HG03558 (cell line): ENCODE results near the gene DLG2.
"Not testable (repeated sequence)": the region's sequence is repeated elsewhere in the genome, so short reads cannot be mapped to it uniquely, and the experiment has no call there.

Source experiments
- ATAC-seq: cut with Tn5 transposase; IDR thresholded peaks from one replicate; pipeline ENCODE4 v1.9.1; 2021; ENCODE audit warnings: moderate number of reproducible peaks; ENCODE audit not compliant: unreplicated experiment; ENCODE audit errors: extremely low read depth

Gene DLG2

GRCh38 chr11:83764643-83765042, 1862.5 kb downstream of the DLG2 start:
- no peak for ATAC-seq

GRCh38 chr11:83760932-83761331, 1866.2 kb downstream of the DLG2 start:
- ATAC-seq: no peak

GRCh38 chr11:83759148-83759547, 1868.0 kb downstream of the DLG2 start:
- no peak for ATAC-seq

GRCh38 chr11:83751041-83751440, 1876.1 kb downstream of the DLG2 start:
- no peak for ATAC-seq

- no peak for ATAC-seq
Observed at GRCh38 chr11:83746921-83747585, 1880.1 kb downstream of the DLG2 start.

GRCh38 chr11:83744620-83745192, 1882.4 kb downstream of the DLG2 start:
- ATAC-seq: no peak

- ATAC-seq: no peak
Observed at GRCh38 chr11:83736684-83737083, 1890.5 kb downstream of the DLG2 start.

- ATAC-seq: no peak
Observed at GRCh38 chr11:83734120-83734519, 1893.0 kb downstream of the DLG2 start.

GRCh38 chr11:83731288-83731687, 1895.9 kb downstream of the DLG2 start:
- ATAC-seq: not testable (repeated sequence)

- ATAC-seq: no peak
Observed at GRCh38 chr11:83728281-83728680, 1898.9 kb downstream of the DLG2 start.

GRCh38 chr11:83727251-83727650, 1899.9 kb downstream of the DLG2 start:
- no peak for ATAC-seq

- no peak for ATAC-seq
Observed at GRCh38 chr11:83726316-83726715, 1900.8 kb downstream of the DLG2 start.

GRCh38 chr11:83725728-83726127, 1901.4 kb downstream of the DLG2 start:
- ATAC-seq: no peak

- no peak for ATAC-seq
Observed at GRCh38 chr11:83725269-83725560, 1901.9 kb downstream of the DLG2 start.

GRCh38 chr11:83723999-83724398, 1903.1 kb downstream of the DLG2 start:
- no peak for ATAC-seq

GRCh38 chr11:83722392-83723119, 1904.6 kb downstream of the DLG2 start:
- no peak for ATAC-seq

GRCh38 chr11:83721263-83721662, 1905.9 kb downstream of the DLG2 start:
- no peak for ATAC-seq

- ATAC-seq: no peak
Observed at GRCh38 chr11:83720675-83721074, 1906.5 kb downstream of the DLG2 start.

- no peak for ATAC-seq
Observed at GRCh38 chr11:83717537-83717936, 1909.6 kb downstream of the DLG2 start.

- ATAC-seq: no peak
Observed at GRCh38 chr11:83715927-83716535, 1911.1 kb downstream of the DLG2 start.

- ATAC-seq: no peak
Observed at GRCh38 chr11:83713708-83714107, 1913.4 kb downstream of the DLG2 start.
